SK-N-MC (cell line): ENCODE measurements around the gene DNAJC21.

Experiments
- EZH2 ChIP-seq: fragments of 200-600 bp; sonication (generic); IDR thresholded peaks from one replicate; pipeline ENCODE4 v1.6.1; 2017; ENCODE audit warnings: antibody characterized with exemption
- FOXP2 ChIP-seq: optimal IDR thresholded peaks from 2 replicates; pipeline ENCODE3; 2011; ENCODE audit warnings: mild to moderate bottlenecking, moderate library complexity; ENCODE audit not compliant: insufficient read depth; ENCODE audit errors: extremely low read length, control extremely low read depth
- POLR2AphosphoS5 ChIP-seq: IDR thresholded peaks from 2 replicates; pipeline ENCODE4 v1.6.1; 2012; ENCODE audit warnings: mild to moderate bottlenecking, low read depth, low read length, borderline replicate concordance

DNA sequence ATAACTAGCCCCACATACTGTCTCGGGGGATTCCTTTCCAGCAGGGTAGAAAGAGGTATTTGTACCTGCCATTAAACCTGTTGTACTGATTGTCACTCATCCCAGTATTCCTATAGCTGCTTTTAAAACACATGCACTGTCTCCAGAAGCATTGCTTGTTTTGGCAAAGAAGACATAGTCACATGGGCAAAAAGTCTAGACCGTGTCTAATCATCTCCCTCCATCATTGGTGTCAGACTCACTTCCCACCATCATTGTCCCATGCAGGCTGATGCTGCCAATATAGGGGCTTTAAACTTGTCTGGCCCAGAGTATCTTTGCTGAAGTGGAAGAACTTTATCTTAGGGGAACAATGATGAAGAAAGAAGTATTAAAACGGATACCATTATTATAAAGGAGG, 12.6 kb downstream of the DNAJC21 start:
- TF ChIP-seq EZH2 (no peak), FOXP2 (no peak), POLR2AphosphoS5 (no peak)
